Sciatic nerve (tissue), 2 donors: ENCODE measurements around the gene RPS6KA4. TPM values are rescaled to one million over a fixed set of nuclear protein-coding genes. Genes with fewer than 3 reads are reported as not detected.

ENCODE experiments used
- ATAC-seq: fragments of 200-7000 bp; cut with Tn5 transposase; one replicate; pipeline ENCODE4 v1.9.1; 2020; ENCODE audit warnings: mild to moderate bottlenecking, moderate library complexity
- DNase-seq: peaks from one replicate; pipeline ENCODE4 v3.0.0-alpha.2; 2020; ENCODE audit warnings: low spot score
- intact Hi-C: fragments of 100-400 bp; cut with DNase I; formaldehyde crosslinking; loops from one replicate; pipeline ENCODE4 v1.14.2; 2022
- total RNA-seq: library from RNA; stranded (reverse); fragmentation: NEBNext Ultra II Directional; extraction: Animal tissue kit (Norgen Biotek cat#: 25700); gene quantifications from one replicate; pipeline ENCODE4 v1.2.1, GENCODE V29; 2021
- donor health status: DM: no; HTN: no; CAD: no.
- donor health status: DM: no; HTN: no; CAD: no.

Gene RPS6KA4
- total RNA-seq, 1 donor from 2014 or later, result 23.8 TPM

DNA sequence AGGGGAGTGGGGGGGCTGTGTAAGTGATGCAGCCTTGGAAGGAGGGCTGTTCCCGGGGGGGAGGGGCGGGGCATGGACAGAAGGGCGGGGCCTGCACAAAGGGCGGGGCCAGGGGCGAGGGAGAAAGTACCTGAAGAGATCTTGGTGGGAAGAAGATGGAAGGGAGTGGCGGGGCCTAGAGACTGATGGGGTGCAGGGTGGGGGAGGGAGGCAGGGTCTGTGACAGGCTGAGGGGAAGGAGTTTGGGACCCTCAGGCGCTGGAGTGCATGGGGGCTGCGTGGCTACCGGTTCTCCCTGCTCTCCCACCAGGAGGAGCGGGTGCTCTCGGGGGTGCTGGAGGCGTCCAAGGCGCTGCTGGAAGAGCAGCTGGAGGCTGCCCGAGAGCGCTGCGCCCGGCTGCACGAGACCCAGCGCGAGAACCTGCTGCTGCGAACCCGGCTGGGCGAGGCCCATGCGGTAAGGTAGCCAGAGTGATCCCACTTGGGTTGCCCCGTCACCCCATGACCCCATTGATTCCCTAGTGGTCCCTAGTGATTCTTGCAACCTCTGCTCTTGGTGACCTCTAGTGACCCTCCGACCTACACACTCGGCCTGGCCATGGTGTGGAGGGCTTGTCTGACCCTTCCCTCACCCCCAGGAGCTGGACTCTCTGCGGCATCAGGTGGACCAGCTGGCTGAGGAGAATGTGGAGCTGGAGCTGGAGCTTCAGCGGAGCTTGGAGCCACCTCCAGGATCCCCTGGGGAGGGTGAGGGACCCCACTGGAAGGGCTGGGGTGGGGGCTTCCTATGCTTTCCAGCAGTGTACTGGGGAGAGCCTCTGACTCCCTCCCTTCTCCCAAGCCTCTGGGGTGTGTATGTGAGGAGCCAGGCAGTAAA is 15.9 kb upstream of the RPS6KA4 start:
- no peak for DNase-seq
- ATAC-seq, result peak; percentile 3
- intact Hi-C loops, result no loop called here

DNA sequence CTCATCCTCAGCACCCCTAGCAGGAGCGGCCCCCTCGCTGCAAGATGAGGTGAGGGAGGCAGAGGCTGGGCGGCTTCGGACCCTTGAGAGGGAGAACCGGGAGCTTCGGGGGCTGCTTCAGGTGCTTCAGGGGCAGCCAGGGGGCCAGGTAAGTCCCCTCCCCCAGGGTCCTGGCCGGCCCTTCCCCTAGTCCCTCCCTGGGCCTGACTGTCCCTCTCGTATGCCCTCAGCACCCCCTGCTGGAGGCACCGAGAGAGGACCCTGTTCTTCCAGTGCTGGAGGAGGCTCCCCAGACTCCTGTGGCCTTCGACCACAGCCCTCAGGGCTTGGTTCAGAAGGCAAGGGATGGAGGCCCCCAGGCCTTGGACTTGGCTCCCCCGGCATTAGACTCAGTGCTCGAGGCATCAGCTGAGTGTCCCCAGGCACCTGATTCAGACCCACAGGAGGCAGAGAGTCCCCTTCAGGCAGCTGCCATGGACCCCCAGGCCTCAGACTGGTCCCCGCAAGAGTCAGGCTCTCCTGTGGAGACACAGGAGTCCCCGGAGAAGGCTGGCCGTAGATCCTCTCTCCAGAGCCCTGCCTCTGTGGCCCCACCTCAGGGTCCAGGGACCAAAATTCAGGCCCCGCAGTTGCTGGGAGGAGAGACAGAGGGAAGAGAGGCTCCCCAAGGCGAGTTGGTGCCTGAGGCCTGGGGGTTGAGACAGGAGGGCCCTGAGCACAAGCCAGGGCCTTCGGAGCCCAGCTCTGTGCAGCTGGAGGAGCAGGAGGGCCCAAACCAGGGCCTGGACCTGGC is 15.0 kb upstream of the RPS6KA4 start:
- DNase-seq (no peak), ATAC-seq (no peak)
- intact Hi-C loops, result no loop called here

DNA sequence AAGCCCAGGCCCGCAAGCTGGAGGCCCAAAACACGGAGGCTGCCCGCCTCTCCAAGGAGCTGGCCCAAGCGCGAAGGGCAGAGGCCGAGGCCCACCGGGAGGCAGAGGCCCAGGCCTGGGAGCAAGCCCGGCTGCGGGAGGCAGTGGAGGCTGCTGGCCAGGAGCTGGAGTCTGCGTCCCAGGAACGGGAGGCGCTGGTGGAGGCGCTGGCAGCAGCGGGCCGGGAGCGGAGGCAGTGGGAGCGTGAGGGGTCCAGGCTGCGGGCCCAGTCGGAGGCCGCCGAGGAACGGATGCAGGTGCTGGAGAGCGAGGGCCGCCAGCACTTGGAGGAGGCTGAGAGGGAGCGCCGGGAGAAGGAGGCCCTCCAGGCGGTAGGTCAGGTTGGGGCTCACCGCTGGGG is 14.2 kb upstream of the RPS6KA4 start:
- DNase-seq (no peak), ATAC-seq (no peak)
- intact Hi-C loops, result no loop called here

DNA sequence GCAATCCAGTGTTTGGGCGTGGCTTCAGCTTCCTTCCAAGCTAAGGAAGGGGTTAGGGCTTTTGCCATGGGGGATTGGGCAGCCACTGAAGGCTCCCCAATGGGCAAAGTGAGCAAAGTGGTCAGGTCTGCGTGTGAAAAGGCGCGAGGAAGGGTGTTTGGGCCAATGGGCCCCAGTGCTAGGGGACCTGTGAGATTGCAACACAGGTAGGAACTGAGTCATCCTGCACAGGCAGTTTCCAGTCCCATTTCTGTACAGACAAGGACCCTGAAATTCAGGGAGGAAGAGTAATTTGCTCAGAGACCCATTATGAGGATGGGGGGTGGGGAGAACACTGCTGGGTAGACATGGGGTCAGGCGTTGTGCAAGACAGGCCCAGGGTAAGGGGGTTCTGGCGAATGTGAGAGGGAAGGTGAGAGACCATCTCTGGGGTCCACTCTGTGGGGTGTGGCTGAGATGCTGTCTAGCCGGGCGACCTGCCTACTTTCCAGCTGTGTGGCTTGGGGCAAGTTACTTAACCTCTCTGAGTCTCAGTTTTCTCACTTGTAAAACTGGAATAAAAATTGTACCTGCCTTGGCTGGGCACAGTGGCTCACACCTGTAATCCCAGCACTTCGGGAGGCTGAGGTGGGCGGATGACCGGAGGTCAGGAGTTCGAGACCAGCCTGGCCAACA is 11.6 kb upstream of the RPS6KA4 start:
- intact Hi-C loops, result no loop called here
- DNase-seq (no peak), ATAC-seq (no peak)

DNA sequence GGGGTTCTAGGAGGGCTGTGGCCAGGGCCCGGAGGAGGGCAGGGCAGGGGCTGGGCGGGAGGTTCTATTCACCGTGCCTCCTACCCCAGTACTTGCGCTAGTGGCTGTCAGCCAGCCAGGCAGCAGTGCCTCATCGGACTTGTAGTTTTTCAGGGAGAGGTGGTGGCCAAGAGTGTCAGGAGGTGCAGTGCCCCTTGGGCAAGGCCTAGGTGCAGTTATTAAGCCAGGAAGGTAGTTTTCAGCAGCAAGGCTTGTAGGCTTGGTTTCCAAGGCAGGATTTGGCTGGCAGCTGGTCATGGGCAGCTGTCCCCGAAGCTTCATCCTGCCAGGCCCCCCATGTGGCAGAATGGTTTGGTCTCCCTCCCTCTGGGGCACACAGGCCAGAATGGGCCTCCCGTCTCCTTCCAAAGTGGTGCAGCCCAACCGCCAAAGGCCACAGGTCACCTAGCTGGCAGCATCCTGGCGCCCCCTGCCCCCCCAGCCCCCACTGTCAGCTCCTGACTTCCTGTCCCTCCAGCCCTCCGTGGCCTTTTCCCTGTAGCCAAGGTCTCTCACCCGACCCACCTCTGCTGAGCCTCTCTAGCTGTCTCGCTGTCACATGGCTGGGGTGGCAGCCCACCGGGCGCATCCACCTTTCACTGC is 10.5 kb upstream of the RPS6KA4 start:
- ATAC-seq, result no peak
- intact Hi-C loops, result no loop called here
- no peak for DNase-seq

DNA sequence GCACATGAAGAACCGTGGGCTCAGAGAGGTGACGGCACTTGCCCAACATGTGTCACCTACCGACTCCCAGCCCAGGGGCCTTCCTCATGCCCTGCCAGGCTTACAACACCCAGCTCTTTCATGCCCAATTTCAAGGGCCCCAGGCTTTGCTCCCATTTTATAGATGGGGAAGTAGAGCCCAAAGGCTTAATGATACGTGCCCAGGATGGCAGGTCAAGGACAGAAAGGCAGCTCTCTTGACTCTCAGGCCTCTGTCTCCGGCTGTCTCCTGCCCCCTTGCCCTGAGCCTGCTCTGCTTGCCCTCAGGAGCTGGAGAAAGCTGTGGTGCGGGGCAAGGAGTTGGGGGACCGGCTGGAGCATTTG is 10.0 kb upstream of the RPS6KA4 start:
- intact Hi-C loops, result no loop called here
- DNase-seq (no peak), ATAC-seq (no peak)

DNA sequence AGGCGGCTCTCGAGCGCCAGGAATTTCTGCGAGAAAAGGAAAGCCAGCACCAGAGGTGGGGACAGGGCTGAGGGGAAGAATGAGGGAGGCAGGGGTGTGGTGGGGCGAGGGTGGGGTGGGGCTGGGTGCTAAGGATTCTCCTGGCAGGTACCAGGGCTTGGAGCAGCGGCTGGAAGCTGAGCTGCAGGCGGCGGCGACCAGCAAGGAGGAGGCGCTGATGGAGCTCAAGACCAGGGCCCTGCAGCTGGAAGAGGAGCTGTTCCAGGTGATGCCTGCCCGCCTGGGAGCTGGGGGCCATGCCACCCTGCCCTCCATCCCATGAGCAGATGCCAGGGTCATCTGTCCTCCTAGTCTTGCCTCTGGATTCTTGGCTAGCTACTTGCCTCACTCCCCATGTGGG is 9.6 kb upstream of the RPS6KA4 start:
- ATAC-seq, result no peak
- no peak for DNase-seq
- intact Hi-C loops, result no loop called here

DNA sequence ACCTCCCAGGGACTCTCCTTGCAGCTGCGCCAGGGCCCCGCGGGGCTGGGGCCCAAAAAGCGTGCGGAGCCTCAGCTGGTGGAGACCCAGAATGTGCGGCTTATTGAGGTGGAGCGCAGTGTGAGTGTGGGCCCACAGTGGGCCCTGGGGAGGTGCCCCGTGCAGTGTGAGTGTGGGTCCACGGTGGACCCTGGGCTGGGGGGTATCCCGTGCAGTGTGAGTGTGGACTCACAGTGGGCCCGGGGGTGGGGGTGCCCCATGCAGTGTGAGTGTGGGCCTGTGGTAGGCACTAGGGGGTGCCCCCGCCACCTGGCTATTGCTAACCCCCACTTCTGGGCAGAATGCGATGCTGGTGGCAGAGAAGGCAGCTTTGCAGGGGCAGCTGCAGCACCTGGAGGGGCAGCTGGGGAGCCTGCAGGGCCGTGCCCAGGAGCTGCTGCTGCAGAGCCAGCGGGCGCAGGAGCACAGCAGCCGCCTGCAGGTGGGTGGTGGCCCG is 7.8 kb upstream of the RPS6KA4 start:
- intact Hi-C loops, result no loop called here
- DNase-seq (peak; percentile 48), ATAC-seq (no peak)

DNA sequence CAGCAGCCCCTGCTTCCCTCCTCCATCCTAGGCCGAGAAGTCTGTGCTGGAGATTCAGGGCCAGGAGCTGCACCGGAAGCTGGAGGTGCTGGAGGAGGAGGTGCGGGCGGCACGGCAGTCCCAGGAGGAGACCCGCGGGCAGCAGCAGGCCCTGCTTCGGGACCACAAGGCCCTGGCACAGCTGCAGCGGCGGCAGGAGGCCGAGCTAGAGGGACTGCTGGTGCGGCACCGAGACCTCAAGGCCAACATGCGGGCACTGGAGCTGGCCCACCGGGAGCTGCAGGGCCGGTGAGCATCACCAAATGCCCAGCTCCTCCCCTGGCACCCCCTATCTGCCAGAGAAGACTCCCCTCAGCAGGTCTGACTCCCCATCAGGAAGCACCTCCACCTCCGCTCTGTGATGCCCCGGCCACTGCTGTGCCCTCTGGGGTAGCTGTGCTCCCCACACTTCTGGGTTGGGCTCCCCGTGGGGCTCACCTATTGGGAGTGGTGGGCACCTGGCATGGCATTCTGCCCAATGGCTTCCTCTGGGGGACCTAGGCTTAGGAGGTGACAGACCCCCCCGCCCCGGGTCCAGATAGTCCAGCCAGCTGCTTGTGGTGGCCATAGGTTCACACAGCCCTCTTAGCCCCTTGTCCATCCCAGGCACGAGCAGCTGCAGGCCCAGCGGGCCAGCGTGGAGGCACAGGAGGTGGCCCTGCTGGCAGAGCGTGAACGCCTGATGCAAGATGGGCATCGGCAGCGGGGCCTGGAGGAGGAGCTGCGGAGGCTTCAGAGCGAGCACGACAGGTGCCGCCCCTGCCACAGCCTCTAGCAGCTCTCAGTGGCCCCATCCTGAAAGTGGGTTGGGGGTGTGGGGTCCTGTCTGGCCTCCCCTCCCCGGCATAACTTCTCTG is 6.6 kb upstream of the RPS6KA4 start:
- no peak for ATAC-seq
- peak; percentile 51 for DNase-seq
- intact Hi-C loops, result no loop called here

DNA sequence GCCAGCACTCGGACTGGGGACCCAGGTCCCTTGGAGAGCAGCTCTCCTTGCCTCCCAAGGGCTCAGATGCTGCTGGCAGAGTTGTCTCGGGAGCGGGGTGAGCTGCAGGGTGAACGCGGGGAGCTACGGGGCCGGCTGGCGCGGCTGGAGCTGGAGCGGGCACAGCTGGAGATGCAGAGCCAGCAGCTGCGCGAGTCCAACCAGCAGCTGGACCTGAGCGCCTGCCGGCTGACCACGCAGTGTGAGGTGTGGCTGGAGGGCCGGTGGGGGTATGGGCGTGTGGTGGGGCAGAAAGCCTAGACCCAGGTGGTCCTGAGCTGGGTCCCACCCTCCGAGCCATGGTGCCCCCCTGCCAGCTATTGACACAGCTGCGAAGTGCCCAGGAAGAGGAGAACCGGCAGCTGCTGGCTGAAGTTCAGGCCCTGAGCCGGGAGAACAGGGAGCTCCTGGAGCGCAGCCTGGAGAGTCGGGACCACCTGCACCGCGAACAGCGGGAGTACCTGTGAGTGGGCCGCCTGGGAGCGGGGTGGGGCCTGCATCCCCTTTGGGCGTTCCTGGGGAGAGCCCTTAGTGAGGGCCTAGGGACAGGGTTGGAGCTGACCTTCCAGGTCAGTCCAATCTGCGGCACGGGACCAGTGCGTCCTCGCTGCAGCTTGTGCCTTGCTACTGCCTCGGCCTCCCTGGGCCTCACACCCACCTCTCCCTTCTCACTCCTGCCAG is 5.8 kb upstream of the RPS6KA4 start:
- intact Hi-C loops, result no loop called here
- no peak for DNase-seq
- ATAC-seq, result no peak

DNA sequence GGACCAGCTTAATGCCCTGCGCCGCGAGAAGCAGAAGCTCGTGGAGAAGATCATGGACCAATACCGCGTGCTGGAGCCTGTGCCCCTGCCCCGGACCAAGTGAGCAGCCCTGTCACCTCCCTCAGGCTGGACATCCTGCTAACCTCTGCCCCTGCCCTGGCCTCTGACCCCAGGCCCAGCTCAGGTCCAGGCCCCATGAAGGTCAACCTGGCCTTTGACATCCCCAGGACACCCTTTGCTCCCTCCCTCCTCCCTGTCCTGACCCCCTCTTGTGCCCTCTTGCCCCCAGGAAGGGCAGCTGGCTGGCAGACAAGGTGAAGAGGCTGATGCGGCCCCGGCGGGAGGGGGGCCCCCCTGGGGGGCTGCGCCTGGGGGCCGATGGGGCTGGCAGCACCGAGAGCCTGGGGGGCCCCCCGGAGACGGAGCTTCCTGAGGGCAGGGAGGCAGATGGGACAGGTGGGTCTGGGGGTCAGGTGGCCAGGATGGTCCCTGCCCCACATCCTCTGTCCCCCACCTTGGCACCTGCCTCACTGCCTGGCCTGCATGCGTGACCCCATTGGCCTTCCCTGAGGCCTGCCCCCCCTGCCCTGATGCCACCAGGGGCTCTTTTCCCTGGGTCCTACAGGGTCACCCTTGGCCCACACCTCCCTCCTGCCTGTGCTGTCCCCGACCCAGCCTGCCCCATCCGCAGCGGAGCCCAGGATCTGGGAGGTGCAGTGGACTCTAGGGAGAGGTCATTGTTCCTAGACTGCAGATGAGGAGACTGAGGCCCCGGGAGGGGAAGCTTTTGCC is 5.1 kb upstream of the RPS6KA4 start:
- intact Hi-C loops, result no loop called here
- DNase-seq (no peak), ATAC-seq (no peak)

DNA sequence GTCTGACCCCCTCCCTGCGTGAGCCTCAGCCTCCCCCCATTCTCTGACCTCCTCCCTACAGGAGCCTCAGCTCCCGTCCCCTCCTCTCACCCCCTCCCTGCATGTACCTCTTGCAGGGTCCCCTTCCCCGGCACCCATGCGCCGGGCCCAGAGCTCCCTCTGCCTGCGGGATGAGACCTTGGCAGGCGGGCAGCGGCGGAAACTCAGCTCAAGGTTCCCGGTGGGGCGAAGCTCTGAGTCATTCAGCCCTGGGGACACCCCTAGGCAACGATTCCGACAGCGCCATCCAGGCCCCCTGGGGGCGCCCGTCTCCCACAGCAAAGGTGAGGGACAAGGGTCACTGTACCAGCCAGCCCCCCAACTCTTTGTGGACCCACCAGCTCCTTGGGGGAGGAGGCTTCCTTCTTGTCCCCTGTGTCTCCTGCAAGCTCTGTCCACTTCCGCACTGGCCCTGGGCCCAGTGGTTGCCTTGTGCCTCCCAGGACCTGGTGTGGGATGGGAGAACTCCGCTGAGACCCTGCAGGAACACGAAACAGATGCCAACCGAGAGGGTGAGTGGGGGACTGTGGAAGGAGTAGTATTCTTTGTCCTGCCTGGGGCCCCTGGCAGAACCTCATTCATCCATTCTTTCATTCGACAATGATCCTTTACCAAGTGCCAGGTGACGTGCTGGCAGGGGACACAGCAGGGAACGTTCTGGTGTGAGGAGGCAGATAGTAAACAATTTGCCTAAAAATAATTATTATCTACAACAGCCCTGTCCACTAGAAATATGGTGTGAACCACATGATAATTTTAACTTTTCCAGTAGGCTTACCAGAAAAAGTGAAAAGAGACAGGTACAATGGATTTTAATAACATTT is 3.7 kb upstream of the RPS6KA4 start:
- DNase-seq (peak; percentile 84), ATAC-seq (peak; percentile 65)
- intact Hi-C loops, result no loop called here

DNA sequence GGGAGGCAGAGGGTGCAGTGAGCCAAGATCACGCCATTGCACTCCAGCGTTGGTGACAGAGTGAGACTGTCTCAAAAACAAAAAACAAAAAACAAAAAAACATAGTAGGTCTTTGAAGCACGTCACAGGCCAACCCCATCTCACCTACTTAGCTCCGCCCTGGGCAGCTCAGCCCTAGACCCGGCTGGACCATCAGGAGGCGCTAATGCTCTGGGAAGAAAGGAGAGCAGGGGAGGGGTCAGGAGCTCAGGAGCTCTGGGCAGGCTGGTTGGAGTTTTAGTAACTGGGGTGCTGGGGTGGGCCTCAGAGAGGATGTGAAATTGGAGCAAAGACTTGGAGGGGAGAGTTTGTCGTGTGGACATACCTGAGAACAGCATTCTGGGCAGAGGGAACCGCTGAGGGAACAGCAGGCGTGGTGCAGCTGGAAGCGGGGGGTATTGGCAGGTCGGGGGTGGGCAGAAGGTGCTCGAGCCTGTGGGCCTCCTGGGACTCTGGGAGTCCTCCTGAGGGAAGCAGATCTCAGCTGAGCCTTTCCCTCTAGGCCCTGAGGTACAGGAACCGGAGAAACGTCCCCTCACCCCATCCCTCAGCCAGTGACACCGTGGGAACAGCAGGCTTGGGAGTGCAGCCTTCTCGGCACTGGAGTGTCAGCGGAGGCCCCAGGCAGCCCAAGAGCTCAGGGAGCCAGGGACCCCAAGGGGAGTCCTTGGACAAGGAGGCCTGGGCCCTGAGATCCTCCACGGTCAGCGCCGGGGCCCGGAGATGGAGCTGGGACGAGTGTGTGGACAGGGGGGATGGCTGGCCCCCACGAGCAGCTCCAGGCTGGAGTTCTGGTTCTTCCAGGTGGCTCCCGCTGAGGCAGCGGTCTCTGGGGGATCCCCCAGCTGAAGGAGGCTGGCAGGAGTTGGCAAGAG is 2.2 kb upstream of the RPS6KA4 start:
- DNase-seq (no peak), ATAC-seq (no peak)
- intact Hi-C loops, result no loop called here

DNA sequence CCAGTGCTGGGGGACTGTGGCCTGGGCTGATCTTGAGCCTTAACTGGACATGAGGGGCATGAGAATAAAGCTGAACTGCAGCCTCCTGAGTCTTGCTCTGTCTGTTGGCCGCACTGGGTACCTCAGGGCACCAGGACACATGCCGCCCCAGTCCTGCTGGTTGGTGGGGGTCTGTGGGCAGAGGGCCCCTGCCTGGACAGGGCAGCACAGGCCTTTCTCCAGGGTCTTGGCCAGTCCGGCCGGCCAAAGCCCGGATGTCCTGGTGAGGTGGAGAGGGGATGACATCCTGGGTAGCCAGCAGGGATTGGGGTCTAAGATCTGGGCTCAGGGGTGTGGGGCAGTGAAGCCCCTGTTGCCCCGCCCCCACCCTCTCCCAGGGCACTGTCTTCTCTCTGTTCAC is 1.5 kb upstream of the RPS6KA4 start:
- ATAC-seq, result no peak
- DNase-seq, result no peak
- intact Hi-C loops, result no loop called here

DNA sequence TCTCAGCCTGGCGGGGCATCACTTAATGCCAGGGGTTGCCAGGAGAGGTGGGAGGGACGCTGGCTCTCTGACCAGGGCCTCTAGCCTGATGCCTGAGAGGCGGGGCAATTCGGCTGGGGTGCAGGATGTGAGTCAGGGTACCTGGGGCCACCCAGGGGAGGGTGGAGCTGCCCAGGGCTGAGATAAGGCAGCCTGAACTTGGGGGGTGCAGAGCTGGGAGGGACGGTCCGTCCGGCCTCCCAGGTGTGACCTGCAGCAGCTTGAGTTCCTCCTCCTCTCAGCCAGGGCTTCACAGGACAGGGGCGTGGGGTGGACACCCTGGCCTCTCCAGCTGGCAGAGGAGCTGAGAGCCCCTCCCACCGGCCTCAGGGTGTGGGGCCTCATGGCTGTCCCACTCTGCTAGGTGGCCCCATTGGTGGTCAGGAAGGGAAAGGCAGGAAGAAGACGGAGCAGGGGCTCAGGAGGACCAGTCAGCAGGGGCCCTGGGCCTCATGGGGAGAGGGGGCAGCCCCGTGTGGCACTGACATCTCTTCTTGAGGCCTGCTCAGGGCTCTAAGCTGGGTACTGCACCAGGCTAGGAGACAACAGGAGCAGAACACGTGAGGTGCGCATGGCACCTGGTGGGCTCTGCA is 942 bp upstream of the RPS6KA4 start:
- intact Hi-C loops, result no loop called here
- peak; percentile 3 for ATAC-seq
- DNase-seq, result peak; percentile 65
